IMR-90 (cell line): Measurements from ENCODE around the gene SHE. TPM values are rescaled to one million over a fixed set of nuclear protein-coding genes. Genes with fewer than 3 reads are reported as not detected.

Experiments
- ATAC-seq: fragments of 200-7000 bp; cut with Tn5 transposase; 2 replicates; pipeline ENCODE4 v1.9.1; 2020; ENCODE audit warnings: low read depth, mild to moderate bottlenecking, moderate library complexity
- BruUV-seq: library from RNA; stranded (reverse); fragments of 400-500 nt; replicated peaks from 2 replicates; lab custom pipeline; 2021; lab: Mats Ljungman, UMichigan
- CTCF ChIA-PET: fragments of 300-600 bp; formaldehyde crosslinking; extraction: SDS; loops from one replicate; lab custom pipeline; 2021; ENCODE audit warnings: antibody characterized with exemption; lab: Yijun Ruan, JAX
- POLR2A ChIA-PET: fragments of 300-600 bp; sonication (Branson Sonifier 250); formaldehyde crosslinking; loops from one replicate; lab custom pipeline; 2022; ENCODE audit warnings: antibody characterized with exemption; ENCODE audit not compliant: unreplicated experiment; lab: Charles Lee
- DNase-seq: peaks from one replicate; pipeline ENCODE4 v3.0.0; 2013
- H2AFZ ChIP-seq: replicated peaks from 2 replicates; pipeline ENCODE3; 2013; ENCODE audit warnings: low read length, mild to moderate bottlenecking; ENCODE audit not compliant: poor library complexity
- H2AK5ac ChIP-seq: 2 replicates; pipeline ENCODE4 v1.6.1; 2013; ENCODE audit warnings: low read depth, low read length, inconsistent platforms
- H2AK9ac ChIP-seq: replicated peaks from 2 replicates; pipeline ENCODE3; 2013; ENCODE audit warnings: mild to moderate bottlenecking, low read depth, low read length, moderate library complexity; ENCODE audit not compliant: poor library complexity
- H2BK120ac ChIP-seq: 2 replicates; pipeline ENCODE4 v1.6.1; 2013; ENCODE audit warnings: low read depth, low read length, inconsistent platforms
- H2BK15ac ChIP-seq: 3 replicates; pipeline ENCODE4 v1.6.1; 2013; ENCODE audit warnings: low read depth, low read length, inconsistent platforms
- H2BK20ac ChIP-seq: 2 replicates; pipeline ENCODE4 v1.6.1; 2013; ENCODE audit warnings: low read depth, mild to moderate bottlenecking, inconsistent platforms, low read length, moderate library complexity
- H2BK5ac ChIP-seq: 2 replicates; pipeline ENCODE4 v1.6.1; 2013; ENCODE audit warnings: mild to moderate bottlenecking, low read depth, low read length, inconsistent platforms; ENCODE audit not compliant: poor library complexity, severe bottlenecking
- H3K14ac ChIP-seq: replicated peaks from 2 replicates; pipeline ENCODE4 v1.6.1; 2013; ENCODE audit warnings: low read depth, low read length, inconsistent platforms
- H3K18ac ChIP-seq: 2 replicates; pipeline ENCODE4 v1.6.1; 2013; ENCODE audit warnings: low read depth, low read length, control low read depth
- H3K23ac ChIP-seq: 2 replicates; pipeline ENCODE4 v1.6.1; 2013; ENCODE audit warnings: low read depth, low read length, inconsistent platforms
- H3K27ac ChIP-seq: 2 replicates; pipeline ENCODE4 v1.5.1; 2013; ENCODE audit warnings: mild to moderate bottlenecking, control low read depth, low read length; ENCODE audit not compliant: insufficient read depth
- H3K27me3 ChIP-seq: 2 replicates; pipeline ENCODE4 v1.6.1; 2013; ENCODE audit warnings: low read length; ENCODE audit not compliant: control insufficient read depth, insufficient read depth
- H3K36me3 ChIP-seq: 2 replicates; pipeline ENCODE4 v1.6.1; 2013; ENCODE audit warnings: low read length, mixed read lengths; ENCODE audit not compliant: control insufficient read depth, insufficient read depth
- H3K4ac ChIP-seq: 2 replicates; pipeline ENCODE4 v1.6.1; 2013; ENCODE audit warnings: low read depth, low read length, inconsistent platforms
- H3K4me1 ChIP-seq: 2 replicates; pipeline ENCODE4 v1.6.1; 2013; ENCODE audit warnings: low read length, mixed read lengths; ENCODE audit not compliant: control insufficient read depth, insufficient read depth
- H3K4me2 ChIP-seq: 2 replicates; pipeline ENCODE4 v1.6.1; 2013; ENCODE audit warnings: low read depth, mild to moderate bottlenecking, control low read depth, low read length, moderate library complexity
- H3K4me3 ChIP-seq: 2 replicates; pipeline ENCODE4 v1.5.1; 2013; ENCODE audit warnings: low read depth, mild to moderate bottlenecking, control low read depth, low read length, moderate library complexity; ENCODE audit not compliant: insufficient read depth
- H3K56ac ChIP-seq: 2 replicates; pipeline ENCODE4 v1.6.1; 2013; ENCODE audit warnings: low read length, inconsistent platforms; ENCODE audit not compliant: insufficient read depth; ENCODE audit errors: extremely low read depth
- H3K79me1 ChIP-seq, 2 experiments: 2 replicates each; pipeline ENCODE4 v1.6.1; 2013; ENCODE audit warnings: low read length in 2 of 2, inconsistent platforms in 1 of 2, low read depth in 1 of 2
- H3K9ac ChIP-seq: 2 replicates; pipeline ENCODE4 v1.6.1; 2013; ENCODE audit warnings: low read depth, low read length, control low read depth
- H3K9me1 ChIP-seq: 2 replicates; pipeline ENCODE4 v1.6.1; 2013; ENCODE audit warnings: low read length, inconsistent platforms; ENCODE audit not compliant: insufficient read depth
- H3K9me3 ChIP-seq: 2 replicates; pipeline ENCODE4 v1.6.1; 2013; ENCODE audit warnings: low read length; ENCODE audit not compliant: control insufficient read depth, insufficient read depth
- H4K20me1 ChIP-seq: 2 replicates; pipeline ENCODE4 v1.6.1; 2013; ENCODE audit warnings: low read length, inconsistent platforms; ENCODE audit not compliant: insufficient read depth
- H4K5ac ChIP-seq: 2 replicates; pipeline ENCODE4 v1.6.1; 2013; ENCODE audit warnings: mild to moderate bottlenecking, low read depth, low read length, control low read depth
- H4K8ac ChIP-seq, 2 experiments: 2 replicates each; pipeline ENCODE4 v1.6.1; 2013; ENCODE audit warnings: low read depth in 2 of 2, low read length in 2 of 2, control low read depth in 1 of 2, inconsistent platforms in 1 of 2
- H4K91ac ChIP-seq: 2 replicates; pipeline ENCODE4 v1.6.1; 2013; ENCODE audit warnings: low read depth, low read length, inconsistent platforms; ENCODE audit not compliant: insufficient read depth
- BHLHE40 ChIP-seq: fragments of 150-350 bp; IDR thresholded peaks from 2 replicates; pipeline ENCODE4 v1.6.1; 2016; ENCODE audit warnings: mild to moderate bottlenecking, low read depth, low read length
- CTCF ChIP-seq: conservative IDR thresholded peaks from 2 replicates; pipeline ENCODE4 v1.5.1; 2012; ENCODE audit warnings: mild to moderate bottlenecking, low read depth, low read length, improper control_type of control experiment
- POLR2A ChIP-seq: IDR thresholded peaks from 2 replicates; pipeline ENCODE4 v1.6.1; 2012; ENCODE audit warnings: mild to moderate bottlenecking, low read depth, low read length
- RAD21 ChIP-seq: IDR thresholded peaks from 2 replicates; pipeline ENCODE4 v1.6.1; 2012; ENCODE audit warnings: low read length, improper control_type of control experiment
- RFX5 ChIP-seq: IDR thresholded peaks from 2 replicates; pipeline ENCODE4 v1.8.0; 2012; ENCODE audit warnings: low read depth, mild to moderate bottlenecking, low read length, moderate library complexity
- SMC3 ChIP-seq: fragments of 150-350 bp; IDR thresholded peaks from 2 replicates; pipeline ENCODE4 v1.6.1; 2016; ENCODE audit warnings: low read depth, mild to moderate bottlenecking, antibody characterized with exemption, low read length, moderate library complexity
- USF2 ChIP-seq: fragments of 150-350 bp; IDR thresholded peaks from 2 replicates; pipeline ENCODE4 v1.6.1; 2017; ENCODE audit warnings: mild to moderate bottlenecking, antibody characterized with exemption, low read length, low read depth
- WGBS, 2 experiments: methylation state at CpG; one replicate each; pipeline versions ENCODE4 v1.1.5 to v1.1.7; 2013; ENCODE audit warnings: missing lambda C conversion rate in 2 of 2; ENCODE audit not compliant: insufficient read length in 1 of 2; ENCODE audit errors: extremely low coverage in 2 of 2; 5-methylcytosine and 5-hydroxymethylcytosine counted together
- dilution Hi-C: fragments of 300-500 bp; cut with HindIII; formaldehyde crosslinking; loops from one replicate; pipeline ENCODE4 v1.14.3; 2018; ENCODE audit warnings: low sequenced_read_pairs; ENCODE audit not compliant: unreplicated experiment
- in situ Hi-C: fragments of 300-500 bp; cut with MboI; formaldehyde crosslinking; loops from 3 replicates; pipeline ENCODE4 v1.14.3; 2019; ENCODE audit warnings: low sequenced_read_pairs, inconsistent platforms, mixed read lengths
- intact Hi-C: fragments of 100-400 bp; cut with micrococcal nuclease; formaldehyde crosslinking; loops from 2 replicates; pipeline ENCODE4 v1.10.0; 2022
- polyA plus RNA-seq, 3 experiments: library from polyadenylated mRNA; depleted of rRNA; stranded (reverse); fragments of >200 nt; gene quantifications; 2 replicates each; pipeline ENCODE4 v1.2.3, GENCODE V29; 2012; ENCODE audit warnings: low replicate concordance in 1 of 3
- total RNA-seq: library from RNA; depleted of rRNA; stranded (reverse); fragments of >200 nt; gene quantifications from 2 replicates; pipeline ENCODE4 v1.2.3, GENCODE V29; 2012

Gene SHE
- total and polyA plus RNA-seq, 2 of the 4 experiments (the other 2 are of a cell fraction) = not detected

DNA sequence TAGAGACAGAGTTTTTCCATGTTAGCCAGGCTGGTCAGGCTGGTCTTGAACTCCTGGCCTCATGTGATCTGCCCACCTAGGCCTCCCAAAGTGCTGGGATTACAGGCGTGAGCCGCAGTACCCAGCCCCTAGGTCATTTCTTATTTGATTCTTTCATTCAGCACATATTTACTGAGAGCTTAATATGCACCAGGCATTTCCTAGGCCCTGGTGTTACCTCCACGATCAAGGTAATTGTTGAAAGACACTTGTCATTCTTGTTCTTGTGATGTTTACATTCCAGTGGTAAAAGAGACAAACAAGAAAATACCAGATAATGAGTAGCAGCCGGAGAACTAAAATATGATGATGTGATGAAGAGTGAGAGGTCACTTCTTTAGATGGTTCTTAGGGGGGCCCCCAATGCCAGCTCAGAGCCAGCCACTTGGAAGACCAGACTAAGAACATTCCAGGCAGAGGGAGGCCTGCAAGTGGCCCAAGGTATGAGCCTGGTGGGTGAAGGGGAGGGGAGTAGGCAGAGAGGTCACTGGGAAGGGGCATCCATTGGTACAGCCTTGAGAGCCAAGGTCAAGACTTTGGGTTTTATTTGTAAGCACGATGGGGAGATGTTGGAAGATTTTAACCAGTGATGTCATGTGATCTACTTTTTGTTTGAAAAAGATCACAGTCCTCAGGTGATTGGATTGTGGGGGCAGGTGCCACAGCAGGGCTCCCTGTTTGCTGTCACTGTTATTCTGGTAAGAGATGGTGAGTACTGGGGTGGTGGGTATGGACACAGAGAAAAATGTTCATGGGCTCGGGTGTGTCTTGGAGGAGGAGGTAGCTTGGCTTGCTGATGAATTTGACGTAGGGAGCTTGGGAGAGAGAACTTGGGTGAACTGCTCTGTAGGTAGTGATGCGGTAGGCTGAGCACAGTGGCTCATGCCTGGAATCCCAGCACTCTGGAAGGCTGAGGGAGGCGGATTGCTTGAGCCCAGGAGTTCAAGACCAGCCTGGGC is 37.6 kb upstream of the SHE start:
- 70% methylated on average over 2 of the region's 9 CpGs; no CpG with 5 or more reads in 1 of the 2 experiments for WGBS, 2 experiments
- H3K79me1 ChIP-seq = no peaks in the 10 kb centered on the region
- H3K27me3 ChIP-seq = peaks cover 78% of the 10 kb centered on the region
- H3K56ac ChIP-seq = no peak overlapping the region
- no peaks in the 10 kb centered on the region for H3K9me1 ChIP-seq
- no peak overlapping the region for H2BK15ac ChIP-seq
- no peaks in the 10 kb centered on the region for H4K20me1 ChIP-seq
- POLR2A ChIA-PET = no interaction called here
- H2AK5ac ChIP-seq = no peak overlapping the region
- H2BK5ac ChIP-seq = no peak overlapping the region
- no peak for ATAC-seq
- no peak overlapping the region for H2AFZ ChIP-seq
- no peak overlapping the region for H3K18ac ChIP-seq
- intact Hi-C loops (no loop called here), dilution Hi-C loops (no loop called here), in situ Hi-C loops (no loop called here)
- H2AK9ac ChIP-seq = no peak overlapping the region
- no peak for DNase-seq
- H3K9ac ChIP-seq = no peak overlapping the region
- peaks cover 3% of the 10 kb centered on the region for H3K9me3 ChIP-seq
- no TSS peak for BruUV-seq
- CTCF ChIA-PET = no interaction called here
- no peak overlapping the region for H4K5ac ChIP-seq
- H4K91ac ChIP-seq = no peak overlapping the region
- H3K14ac ChIP-seq = no peak overlapping the region
- no peak overlapping the region for H3K23ac ChIP-seq
- H3K4ac ChIP-seq = no peak overlapping the region
- no peak overlapping the region for H2BK120ac ChIP-seq
- TF ChIP-seq USF2 = no peak
- no peak for TF ChIP-seq RAD21
- no peak for TF ChIP-seq BHLHE40
- TF ChIP-seq POLR2A = no peak
- TF ChIP-seq CTCF = no peak
- no peak for TF ChIP-seq SMC3
- TF ChIP-seq RFX5 = no peak
- no peak overlapping the region for H3K4me2 ChIP-seq
- no peak overlapping the region for H4K8ac ChIP-seq
- no peak overlapping the region for H2BK20ac ChIP-seq
- H3K4me1 ChIP-seq = no peaks in the 10 kb centered on the region
- H3K4me3 ChIP-seq = no peak overlapping the region
- no peak overlapping the region for H3K27ac ChIP-seq
- no peaks in the 10 kb centered on the region for H3K36me3 ChIP-seq
